Neural progenitor cell (in vitro differentiated cells): Measurements from ENCODE around the gene CAPN14. TPM values are rescaled to one million over a fixed set of nuclear protein-coding genes. Genes with fewer than 3 reads are reported as not detected.

Experiments
- DNase-seq: peaks from one replicate; pipeline ENCODE4 v3.0.0-alpha.2; 2016; ENCODE audit warnings: low spot score
- H2AFZ ChIP-seq: fragments of 200-600 bp; sonication (generic); replicated peaks from 2 replicates; pipeline ENCODE4 v1.6.1; 2016; ENCODE audit warnings: antibody characterized with exemption
- H3F3A ChIP-seq: fragments of 200-600 bp; sonication (generic); 2 replicates; pipeline ENCODE4 v1.6.1; 2016; ENCODE audit warnings: antibody characterized with exemption, low read depth
- H3K27ac ChIP-seq: fragments of 200-600 bp; sonication (generic); 2 replicates; pipeline ENCODE4 v1.5.1; 2016; ENCODE audit warnings: mild to moderate bottlenecking
- H3K27me3 ChIP-seq: fragments of 200-600 bp; sonication (generic); 2 replicates; pipeline ENCODE4 v1.6.1; 2016; ENCODE audit warnings: mild to moderate bottlenecking, moderate library complexity
- H3K36me3 ChIP-seq: fragments of 200-600 bp; sonication (generic); 2 replicates; pipeline ENCODE4 v1.5.1; 2016
- H3K4me1 ChIP-seq: fragments of 200-600 bp; sonication (generic); 2 replicates; pipeline ENCODE4 v1.6.1; 2016; ENCODE audit warnings: mixed run types
- H3K4me2 ChIP-seq: fragments of 200-600 bp; sonication (generic); 2 replicates; pipeline ENCODE4 v1.6.1; 2016
- H3K4me3 ChIP-seq: fragments of 200-600 bp; sonication (generic); 2 replicates; pipeline ENCODE4 v1.5.1; 2016
- H3K79me2 ChIP-seq: fragments of 200-600 bp; sonication (generic); 2 replicates; pipeline ENCODE4 v1.6.1; 2016; ENCODE audit warnings: low read depth
- H3K9ac ChIP-seq: fragments of 200-600 bp; sonication (generic); 2 replicates; pipeline ENCODE4 v1.6.1; 2016
- H3K9me3 ChIP-seq: fragments of 200-600 bp; sonication (generic); 2 replicates; pipeline ENCODE4 v1.5.1; 2016; ENCODE audit warnings: low read depth
- H4K20me1 ChIP-seq: fragments of 200-600 bp; sonication (generic); 2 replicates; pipeline ENCODE4 v1.6.1; 2016; ENCODE audit warnings: low read depth
- H3K27ac Mint-ChIP-seq: 3 replicates; pipeline ENCODE4 v1.8.0; 2021; ENCODE audit warnings: mixed read lengths
- H3K27me3 Mint-ChIP-seq: 2 replicates; pipeline ENCODE4 v1.8.0; 2022; ENCODE audit warnings: low read depth, mild to moderate bottlenecking, inconsistent platforms, moderate library complexity, mixed read lengths; ENCODE audit not compliant: insufficient read depth
- H3K36me3 Mint-ChIP-seq: 3 replicates; pipeline ENCODE4 v1.8.0; 2021; ENCODE audit warnings: mixed read lengths
- H3K4me1 Mint-ChIP-seq: 3 replicates; pipeline ENCODE4 v1.8.0; 2021; ENCODE audit warnings: mixed read lengths
- H3K4me3 Mint-ChIP-seq: 3 replicates; pipeline ENCODE4 v1.8.0; 2021; ENCODE audit warnings: mild to moderate bottlenecking, moderate library complexity, mixed read lengths
- H3K9me3 Mint-ChIP-seq: 3 replicates; pipeline ENCODE4 v1.8.0; 2020; ENCODE audit warnings: mixed read lengths
- EZH2 ChIP-seq: fragments of 200-600 bp; sonication (generic); IDR thresholded peaks from 2 replicates; pipeline ENCODE4 v1.6.1; 2017; ENCODE audit warnings: antibody characterized with exemption, mild to moderate bottlenecking, moderate library complexity
- EZH2phosphoT487 ChIP-seq: fragments of 200-600 bp; sonication (generic); IDR thresholded peaks from 2 replicates; pipeline ENCODE4 v1.6.1; 2017; ENCODE audit warnings: antibody characterized with exemption
- total RNA-seq: library from RNA; depleted of rRNA; stranded (reverse); fragments of >200 nt; gene quantifications from 2 replicates; pipeline ENCODE4 v1.2.3, GENCODE V29; 2015; ENCODE audit warnings: low replicate concordance
- TF ChIP-seq, protein P1 (sequence below): fragments of 200-600 bp; sonication (generic); IDR thresholded peaks from 2 replicates; pipeline ENCODE4 v1.5.1; 2017; ENCODE audit warnings: antibody characterized with exemption, mild to moderate bottlenecking

CAPN14 gene
- total RNA-seq, 1 donor from 2014 or later = 0.04 TPM

DNA sequence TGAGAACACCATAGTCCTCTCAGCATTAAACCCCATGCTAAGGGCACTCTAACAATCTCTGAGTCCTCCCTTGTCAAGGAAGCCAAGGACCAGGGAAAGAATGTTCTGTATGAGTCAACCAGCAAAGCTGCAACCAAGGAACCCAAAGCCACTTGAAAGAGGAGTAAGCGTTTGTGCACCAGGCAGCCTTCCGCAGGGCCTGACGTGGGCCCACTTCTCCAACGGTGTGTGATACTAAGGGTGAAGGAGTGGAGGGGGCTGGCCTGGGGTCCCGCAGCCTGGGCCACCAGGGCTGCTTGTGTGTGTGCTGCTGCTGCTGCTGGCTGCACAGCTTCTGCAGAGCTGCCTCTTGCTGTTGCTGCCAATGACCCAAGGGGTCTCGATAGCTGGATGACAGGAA lies 49.0 kb downstream of the CAPN14 start:
- H3K79me2 ChIP-seq = no peaks in the 10 kb centered on the region
- Mint-ChIP-seq H3K36me3 (no peaks in the 10 kb centered on the region), H3K9me3 (no peaks in the 10 kb centered on the region), H3K27me3 (peaks cover 4% of the 10 kb centered on the region), H3K4me1 (peaks cover 5% of the 10 kb centered on the region), H3K27ac (no peak overlapping the region), H3K4me3 (no peak overlapping the region)
- H3K27me3 ChIP-seq = peaks cover 1% of the 10 kb centered on the region
- H3F3A ChIP-seq = peaks cover 5% of the 10 kb centered on the region
- no peak overlapping the region for H3K9ac ChIP-seq
- no peak for TF ChIP-seq EZH2
- TF ChIP-seq, protein P1, sequence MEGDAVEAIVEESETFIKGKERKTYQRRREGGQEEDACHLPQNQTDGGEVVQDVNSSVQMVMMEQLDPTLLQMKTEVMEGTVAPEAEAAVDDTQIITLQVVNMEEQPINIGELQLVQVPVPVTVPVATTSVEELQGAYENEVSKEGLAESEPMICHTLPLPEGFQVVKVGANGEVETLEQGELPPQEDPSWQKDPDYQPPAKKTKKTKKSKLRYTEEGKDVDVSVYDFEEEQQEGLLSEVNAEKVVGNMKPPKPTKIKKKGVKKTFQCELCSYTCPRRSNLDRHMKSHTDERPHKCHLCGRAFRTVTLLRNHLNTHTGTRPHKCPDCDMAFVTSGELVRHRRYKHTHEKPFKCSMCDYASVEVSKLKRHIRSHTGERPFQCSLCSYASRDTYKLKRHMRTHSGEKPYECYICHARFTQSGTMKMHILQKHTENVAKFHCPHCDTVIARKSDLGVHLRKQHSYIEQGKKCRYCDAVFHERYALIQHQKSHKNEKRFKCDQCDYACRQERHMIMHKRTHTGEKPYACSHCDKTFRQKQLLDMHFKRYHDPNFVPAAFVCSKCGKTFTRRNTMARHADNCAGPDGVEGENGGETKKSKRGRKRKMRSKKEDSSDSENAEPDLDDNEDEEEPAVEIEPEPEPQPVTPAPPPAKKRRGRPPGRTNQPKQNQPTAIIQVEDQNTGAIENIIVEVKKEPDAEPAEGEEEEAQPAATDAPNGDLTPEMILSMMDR = no peak
- TF ChIP-seq EZH2phosphoT487 = no peak
- no peaks in the 10 kb centered on the region for H3K9me3 ChIP-seq
- H3K27ac ChIP-seq = no peak overlapping the region
- no peak overlapping the region for H2AFZ ChIP-seq
- no peak overlapping the region for H3K4me2 ChIP-seq
- no peaks in the 10 kb centered on the region for H4K20me1 ChIP-seq
- peaks cover 11% of the 10 kb centered on the region for H3K4me1 ChIP-seq
- no peak for DNase-seq
- no peaks in the 10 kb centered on the region for H3K36me3 ChIP-seq
- no peak overlapping the region for H3K4me3 ChIP-seq

DNA sequence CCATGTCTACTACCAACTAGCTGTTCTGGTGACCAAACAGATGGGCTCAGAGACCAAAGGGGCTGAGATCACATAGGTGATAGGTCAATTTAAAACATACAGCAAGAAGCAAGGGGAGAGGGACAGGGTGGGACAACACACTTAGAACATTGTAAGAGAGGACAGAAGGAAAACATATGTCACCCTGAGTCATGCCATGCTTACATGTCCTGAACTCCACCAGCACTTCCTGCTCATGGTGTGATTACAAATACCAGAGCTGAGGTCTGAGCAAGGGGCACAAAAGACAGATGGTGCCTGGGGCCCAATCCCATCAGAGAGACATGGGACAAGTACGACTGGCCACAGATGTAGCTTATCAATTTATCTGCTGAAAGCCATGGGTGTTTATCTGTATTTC lies 50.4 kb downstream of the CAPN14 start:
- no peaks in the 10 kb centered on the region for H3K36me3 Mint-ChIP-seq
- H3K9ac ChIP-seq = no peak overlapping the region
- peaks cover 11% of the 10 kb centered on the region for H3K4me1 Mint-ChIP-seq
- no peak overlapping the region for H3K4me3 Mint-ChIP-seq
- H3K79me2 ChIP-seq = no peaks in the 10 kb centered on the region
- H3K4me2 ChIP-seq = no peak overlapping the region
- H3K4me3 ChIP-seq = no peak overlapping the region
- no peaks in the 10 kb centered on the region for H3K9me3 Mint-ChIP-seq
- TF ChIP-seq, protein P1 = no peak
- TF ChIP-seq EZH2 = no peak
- no peak for TF ChIP-seq EZH2phosphoT487
- DNase-seq = no peak
- peaks cover 4% of the 10 kb centered on the region for H3K27me3 Mint-ChIP-seq
- no peaks in the 10 kb centered on the region for H3K9me3 ChIP-seq
- no peaks in the 10 kb centered on the region for H3K27me3 ChIP-seq
- peaks cover 16% of the 10 kb centered on the region for H3F3A ChIP-seq
- H3K4me1 ChIP-seq = peaks cover 24% of the 10 kb centered on the region
- H3K27ac ChIP-seq = no peak overlapping the region
- H3K36me3 ChIP-seq = no peaks in the 10 kb centered on the region
- H4K20me1 ChIP-seq = no peaks in the 10 kb centered on the region
- no peak overlapping the region for H3K27ac Mint-ChIP-seq
- H2AFZ ChIP-seq = no peak overlapping the region

- H3K4me3 Mint-ChIP-seq = peak overlapping the region; percentile 12
- peak; percentile 58 for DNase-seq
- no peaks in the 10 kb centered on the region for H3K79me2 ChIP-seq
Measured at GRCh38 chr2:31163011-31163539, 54.2 kb downstream of the CAPN14 start.

GRCh38 chr2:31161637-31162036 lies 55.7 kb downstream of the CAPN14 start:
- Histone ChIP-seq H3K9ac (no peak overlapping the region), H3K79me2 (no peaks in the 10 kb centered on the region), H3K36me3 (no peaks in the 10 kb centered on the region), H3K4me3 (no peak overlapping the region), H3K27me3 (no peaks in the 10 kb centered on the region), H3K4me1 (peaks cover 30% of the 10 kb centered on the region), H2AFZ (no peak overlapping the region), H3K27ac (no peak overlapping the region), H3F3A (peaks cover 18% of the 10 kb centered on the region), H3K9me3 (no peaks in the 10 kb centered on the region), H4K20me1 (no peaks in the 10 kb centered on the region), H3K4me2 (no peak overlapping the region)
- Mint-ChIP-seq H3K4me3 (no peak overlapping the region), H3K36me3 (no peaks in the 10 kb centered on the region), H3K27ac (no peak overlapping the region), H3K4me1 (peaks cover 11% of the 10 kb centered on the region), H3K9me3 (no peaks in the 10 kb centered on the region), H3K27me3 (peaks cover 2% of the 10 kb centered on the region)
- TF ChIP-seq EZH2 = no peak
- TF ChIP-seq EZH2phosphoT487 = no peak
- TF ChIP-seq, protein P1 = no peak
- no peak for DNase-seq

More at GRCh38 chr2:31163011-31163539, 54.2 kb downstream of the CAPN14 start:
- no peaks in the 10 kb centered on the region for H3K27me3 ChIP-seq
- Mint-ChIP-seq H3K36me3 (no peaks in the 10 kb centered on the region), H3K27ac (no peak overlapping the region), H3K4me1 (peaks cover 11% of the 10 kb centered on the region), H3K9me3 (no peaks in the 10 kb centered on the region), H3K27me3 (peaks cover 4% of the 10 kb centered on the region)
- no peaks in the 10 kb centered on the region for H4K20me1 ChIP-seq
- peak overlapping the region; percentile 7 for H3K27ac ChIP-seq
- no peak overlapping the region for H2AFZ ChIP-seq
- no peaks in the 10 kb centered on the region for H3K36me3 ChIP-seq
- H3K9me3 ChIP-seq = no peaks in the 10 kb centered on the region
- H3K9ac ChIP-seq = no peak overlapping the region
- H3K4me1 ChIP-seq = peaks cover 30% of the 10 kb centered on the region
- no peak overlapping the region for H3K4me3 ChIP-seq
- no peak for TF ChIP-seq EZH2
- TF ChIP-seq EZH2phosphoT487 = peak; percentile 34
- H3K4me2 ChIP-seq = peak overlapping the region; percentile 41
- peaks cover 18% of the 10 kb centered on the region for H3F3A ChIP-seq
